Activated T-helper 1 cell treated with Interleukin-2 at 50 U/mL for 16 hours (primary cell): Measurements from ENCODE around the gene C16orf82.

Source experiments
- DNase-seq: peaks from one replicate; pipeline ENCODE4 v3.0.0-alpha.2; 2020; ENCODE audit warnings: low read depth

Gene C16orf82

GRCh38 chr16:27088216-27088615 is 21.5 kb downstream of the C16orf82 start:
- no peak for DNase-seq

- DNase-seq = no peak
Observed at GRCh38 chr16:27096375-27096774, 29.6 kb downstream of the C16orf82 start.

GRCh38 chr16:27097800-27098230 is 31.1 kb downstream of the C16orf82 start:
- DNase-seq = no peak

- no peak for DNase-seq
Observed at GRCh38 chr16:27098366-27099049, 31.8 kb downstream of the C16orf82 start.

GRCh38 chr16:27102701-27103575 is 36.2 kb downstream of the C16orf82 start:
- no peak for DNase-seq

- no peak for DNase-seq
Observed at GRCh38 chr16:27103954-27104353, 37.2 kb downstream of the C16orf82 start.

- no peak for DNase-seq
Observed at GRCh38 chr16:27106305-27106704, 39.6 kb downstream of the C16orf82 start.

GRCh38 chr16:27107185-27107592 is 40.5 kb downstream of the C16orf82 start:
- DNase-seq = no peak

GRCh38 chr16:27108051-27108770 is 41.5 kb downstream of the C16orf82 start:
- no peak for DNase-seq

- DNase-seq = no peak
Observed at GRCh38 chr16:27108826-27109665, 42.3 kb downstream of the C16orf82 start.

GRCh38 chr16:27109666-27110523 is 43.2 kb downstream of the C16orf82 start:
- peak; percentile 64 for DNase-seq

GRCh38 chr16:27110524-27110896 is 43.8 kb downstream of the C16orf82 start:
- no peak for DNase-seq

GRCh38 chr16:27111486-27111885 is 44.8 kb downstream of the C16orf82 start:
- no peak for DNase-seq

- DNase-seq = no peak
Observed at GRCh38 chr16:27112093-27112811, 45.5 kb downstream of the C16orf82 start.

- no peak for DNase-seq
Observed at GRCh38 chr16:27113341-27113841, 46.7 kb downstream of the C16orf82 start.

- DNase-seq = no peak
Observed at GRCh38 chr16:27114006-27114405, 47.3 kb downstream of the C16orf82 start.

GRCh38 chr16:27118526-27118925 is 51.8 kb downstream of the C16orf82 start:
- no peak for DNase-seq
